Thyroid gland (tissue), 4 donors: ENCODE results near the gene BSN. TPM values are rescaled to one million over a fixed set of nuclear protein-coding genes. Genes with fewer than 3 reads are reported as not detected.
A peak's percentile ranks its signal among the peaks of the same experiment; 100 is the strongest.

ENCODE experiments used
- DNase-seq, 2 donors: peaks; one replicate each; pipeline ENCODE4 v3.0.0-alpha.2; 2019
- H3K27ac ChIP-seq, 3 donors: fragments of 200-600 bp; sonication (generic); 1 replicate in 2 of 3; 2 replicates in 1 of 3; pipeline ENCODE4 v1.5.1; 2016 to 2019; ENCODE audit warnings: mild to moderate bottlenecking in 1 of 3, moderate library complexity in 1 of 3
- H3K27me3 ChIP-seq: fragments of 200-600 bp; sonication (generic); one replicate; pipeline ENCODE4 v1.5.1; 2019
- H3K36me3 ChIP-seq, 2 donors: fragments of 200-600 bp; sonication (generic); one replicate each; pipeline ENCODE4 v1.5.1; 2016 to 2019
- H3K4me1 ChIP-seq, 2 donors: fragments of 200-600 bp; sonication (generic); one replicate each; pipeline ENCODE4 v1.5.1; 2017 to 2019
- H3K4me3 ChIP-seq, 3 donors: fragments of 200-600 bp; sonication (generic); replicated peaks in 1 of 3; 1 replicate in 2 of 3; 2 replicates in 1 of 3; pipeline ENCODE4 v1.5.1; 2016; ENCODE audit warnings: mild to moderate bottlenecking in 1 of 3
- H3K9me3 ChIP-seq: fragments of 200-600 bp; sonication (generic); one replicate; pipeline ENCODE4 v1.5.1; 2017
- CTCF ChIP-seq, 6 experiments: fragments of 200-600 bp in 3 of 6; fragments of 450-650 bp in 3 of 6; sonication (generic) in 3 of 6; IDR thresholded peaks; one replicate each; pipeline ENCODE4 v1.5.1; 2016 to 2019; ENCODE audit warnings: antibody characterized with exemption in 6 of 6, mild to moderate bottlenecking in 2 of 6, inconsistent platforms in 1 of 6, moderate library complexity in 1 of 6
- POLR2A ChIP-seq, 2 donors: fragments of 450-650 bp; IDR thresholded peaks; one replicate each; pipeline ENCODE4 v1.6.1; 2017; ENCODE audit warnings: antibody characterized with exemption in 2 of 2, mild to moderate bottlenecking in 2 of 2, moderate library complexity in 1 of 2
- WGBS, 2 donors: methylation state at CpG; one replicate each; pipeline ENCODE4 v1.1.5; 2017; 5-methylcytosine and 5-hydroxymethylcytosine counted together
- intact Hi-C: fragments of 100-400 bp; cut with DNase I; formaldehyde crosslinking; loops from one replicate; pipeline ENCODE4 v1.15.1; 2023
- total RNA-seq, 4 donors: library from RNA; depleted of rRNA; stranded (reverse); fragments of >200 nt; gene quantifications; one replicate each; pipeline ENCODE4 v1.2.3, GENCODE V29; 2016

Gene BSN
- total RNA-seq, 4 donors from 2014 or later: 0.56 to 1.8 (median 0.99) TPM

- Histone ChIP-seq H3K9me3 (no peaks in the 10 kb centered on the region), H3K36me3 (peaks cover 25 to 27% of the 10 kb centered on the region in 2 donors), H3K27ac (peak overlapping the region; percentile 65 to 82 (median 76)), H3K4me3 (no peak overlapping the region), H3K27me3 (no peaks in the 10 kb centered on the region), H3K4me1 (peaks cover 22 to 28% of the 10 kb centered on the region in 2 donors)
- peak; percentile 94 to 95 for DNase-seq
- 68 to 74% methylated on average over 10 to 14 of the region's 14 CpGs for WGBS, 2 donors
- TF ChIP-seq POLR2A (IDR thresholded peaks at IDR 0.05) (no peak), CTCF (IDR thresholded peaks at IDR 0.05) (no peak)
- intact Hi-C loops: loop anchor here (5.0 kb wide), 1 partner anchor 137 kb away; the partner anchor contains the start of gene APEH
Observed at GRCh38 chr3:49534581-49535441, 19.5 kb upstream of the BSN start.

GRCh38 chr3:49535971-49536874 lies 18.1 kb upstream of the BSN start:
- 77 to 81% methylated on average over 6 to 7 of the region's 7 CpGs for WGBS, 2 donors
- no peak for DNase-seq
- TF ChIP-seq POLR2A (IDR thresholded peaks at IDR 0.05) (no peak), CTCF (IDR thresholded peaks at IDR 0.05) (no peak)
- H3K4me1 ChIP-seq: peaks cover 25 to 31% of the 10 kb centered on the region in 2 donors
- H3K27me3 ChIP-seq: no peaks in the 10 kb centered on the region
- intact Hi-C loops: loop anchor here (5.0 kb wide), 1 partner anchor 136 kb away; the partner anchor contains the start of gene APEH
- H3K36me3 ChIP-seq: peaks cover 19 to 21% of the 10 kb centered on the region in 2 donors
- no peaks in the 10 kb centered on the region for H3K9me3 ChIP-seq
- H3K4me3 ChIP-seq: no peak overlapping the region
- H3K27ac ChIP-seq: peak overlapping the region; percentile 3 to 76 (median 41)

GRCh38 chr3:49536875-49537533 lies 17.3 kb upstream of the BSN start:
- TF ChIP-seq POLR2A (IDR thresholded peaks at IDR 0.05): no peak
- TF ChIP-seq CTCF (IDR thresholded peaks at IDR 0.05): no peak
- H3K27ac ChIP-seq: no peak overlapping the region
- intact Hi-C loops: loop anchor here (5.0 kb wide), 1 partner anchor 135 kb away; the partner anchor contains the start of gene APEH

GRCh38 chr3:49539659-49540560 lies 14.4 kb upstream of the BSN start:
- peaks cover 15 to 24% of the 10 kb centered on the region in 2 donors for H3K4me1 ChIP-seq
- WGBS, 2 donors: 0 to 3% methylated on average over 22 to 24 of the region's 63 CpGs
- peak; percentile 94 to 95 for DNase-seq
- intact Hi-C loops: loop anchor here (5.0 kb wide), 1 partner anchor 132 kb away; the partner anchor contains the start of gene APEH
- H3K9me3 ChIP-seq: no peaks in the 10 kb centered on the region
- TF ChIP-seq POLR2A (IDR thresholded peaks at IDR 0.05): peak in 1 of 2 donors; percentile 63
- peak; percentile 83 to 98 (median 91) for TF ChIP-seq CTCF (IDR thresholded peaks at IDR 0.05)
- H3K27ac ChIP-seq: peak overlapping the region; percentile 58 to 68 (median 60)
- H3K27me3 ChIP-seq: no peaks in the 10 kb centered on the region
- H3K36me3 ChIP-seq: no peaks in the 10 kb centered on the region
- H3K4me3 ChIP-seq: peak overlapping the region in 2 of 3 donors; percentile 30 to 35

More at GRCh38 chr3:49536875-49537533, 17.3 kb upstream of the BSN start:
- peaks cover 25 to 31% of the 10 kb centered on the region in 2 donors for H3K4me1 ChIP-seq
- H3K9me3 ChIP-seq: no peaks in the 10 kb centered on the region
- WGBS, 2 donors: 84 to 89% methylated on average over 16 of the region's 16 CpGs
- peaks cover 11 to 14% of the 10 kb centered on the region in 2 donors for H3K36me3 ChIP-seq
- H3K27me3 ChIP-seq: no peaks in the 10 kb centered on the region
- peak; percentile 28 to 41 for DNase-seq
- no peak overlapping the region for H3K4me3 ChIP-seq
